OCI-LY7 (cell line): Measurements from ENCODE around the gene ERVK3-1.

ENCODE experiments used
- CTCF ChIP-seq: fragments of 200-600 bp; sonication (generic); conservative IDR thresholded peaks from 2 replicates; pipeline ENCODE4 v1.5.1; 2014; ENCODE audit warnings: mild to moderate bottlenecking, antibody characterized with exemption, low read length, moderate library complexity, mixed read lengths
- EZH2phosphoT487 ChIP-seq: fragments of 200-600 bp; sonication (generic); IDR thresholded peaks from 2 replicates; pipeline ENCODE4 v1.6.1; 2018; ENCODE audit warnings: low read depth, borderline replicate concordance, mild to moderate bottlenecking, mixed run types, antibody characterized with exemption, low read length, moderate library complexity, mixed read lengths

GRCh38 chr19:58362272-58362994 lies 57.3 kb downstream of the ERVK3-1 start, which contains the start of gene ZNF497:
- no peak for TF ChIP-seq CTCF
- TF ChIP-seq EZH2phosphoT487, result no peak
